ENCODE results near the gene CTSZ. TPM values are rescaled to one million over a fixed set of nuclear protein-coding genes. Genes with fewer than 3 reads are reported as not detected.

CTSZ gene
- total RNA-seq, 1 donor from 2014 or later, result 17.2 TPM

DNA sequence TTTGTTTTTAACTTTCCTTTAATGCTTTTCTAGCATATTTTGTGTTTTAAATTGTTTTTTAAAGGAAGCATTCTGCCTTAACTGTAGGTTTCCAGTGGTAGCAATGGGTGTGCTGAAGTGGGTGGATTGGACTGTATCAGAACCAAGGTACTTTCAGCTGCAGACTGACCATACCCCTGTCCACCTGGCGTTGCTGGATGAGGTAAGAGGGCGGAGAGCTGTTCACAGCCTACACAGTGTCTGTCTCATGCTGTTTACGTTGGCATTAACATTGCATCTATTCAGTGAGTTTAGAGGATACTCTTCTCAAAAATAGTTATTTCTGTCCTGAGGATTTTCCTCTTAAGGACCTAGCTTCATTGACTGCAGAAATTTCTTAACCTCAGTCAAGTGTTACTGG is 14.1 kb downstream of the CTSZ start:
- H3K4me3 Mint-ChIP-seq (ENCODE audit: unreplicated experiment), result no peak overlapping the region
- no peaks in the 10 kb centered on the region for H3K4me1 Mint-ChIP-seq (ENCODE audit: unreplicated experiment)
- H3K27ac Mint-ChIP-seq (ENCODE audit: unreplicated experiment), result no peak overlapping the region
- TF ChIP-seq, protein P1, sequence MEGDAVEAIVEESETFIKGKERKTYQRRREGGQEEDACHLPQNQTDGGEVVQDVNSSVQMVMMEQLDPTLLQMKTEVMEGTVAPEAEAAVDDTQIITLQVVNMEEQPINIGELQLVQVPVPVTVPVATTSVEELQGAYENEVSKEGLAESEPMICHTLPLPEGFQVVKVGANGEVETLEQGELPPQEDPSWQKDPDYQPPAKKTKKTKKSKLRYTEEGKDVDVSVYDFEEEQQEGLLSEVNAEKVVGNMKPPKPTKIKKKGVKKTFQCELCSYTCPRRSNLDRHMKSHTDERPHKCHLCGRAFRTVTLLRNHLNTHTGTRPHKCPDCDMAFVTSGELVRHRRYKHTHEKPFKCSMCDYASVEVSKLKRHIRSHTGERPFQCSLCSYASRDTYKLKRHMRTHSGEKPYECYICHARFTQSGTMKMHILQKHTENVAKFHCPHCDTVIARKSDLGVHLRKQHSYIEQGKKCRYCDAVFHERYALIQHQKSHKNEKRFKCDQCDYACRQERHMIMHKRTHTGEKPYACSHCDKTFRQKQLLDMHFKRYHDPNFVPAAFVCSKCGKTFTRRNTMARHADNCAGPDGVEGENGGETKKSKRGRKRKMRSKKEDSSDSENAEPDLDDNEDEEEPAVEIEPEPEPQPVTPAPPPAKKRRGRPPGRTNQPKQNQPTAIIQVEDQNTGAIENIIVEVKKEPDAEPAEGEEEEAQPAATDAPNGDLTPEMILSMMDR (IDR thresholded peaks at IDR 0.05), result no peak
- no peak for DNase-seq (ENCODE audit: extremely low spot score, unreplicated experiment)
- no peaks in the 10 kb centered on the region for H3K9me3 Mint-ChIP-seq (ENCODE audit: unreplicated experiment)
- no peaks in the 10 kb centered on the region for H3K27me3 Mint-ChIP-seq (ENCODE audit: unreplicated experiment)
- peaks cover 51% of the 10 kb centered on the region for H3K36me3 Mint-ChIP-seq (ENCODE audit: unreplicated experiment)

DNA sequence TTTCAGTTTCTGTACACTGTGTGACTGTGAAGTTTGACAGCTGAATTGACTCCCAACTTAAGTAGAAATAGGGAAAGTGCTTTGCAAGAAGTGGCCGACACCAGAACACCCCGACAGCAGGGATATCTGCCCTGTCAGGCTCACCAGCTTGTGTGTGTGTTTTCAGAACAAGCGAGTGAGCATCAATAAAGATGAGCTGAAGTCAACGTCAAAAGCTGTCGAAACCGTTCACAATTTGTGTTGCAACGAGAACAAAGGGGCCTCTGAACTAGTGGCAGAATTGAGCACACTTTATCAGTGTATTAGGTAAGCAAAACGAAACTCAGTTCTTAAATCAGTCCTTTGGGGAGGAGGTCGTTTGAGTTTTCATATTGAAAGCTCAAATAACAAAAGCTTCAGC is 15.3 kb downstream of the CTSZ start:
- Mint-ChIP-seq H3K27me3 (ENCODE audit: unreplicated experiment) (no peaks in the 10 kb centered on the region), H3K4me1 (ENCODE audit: unreplicated experiment) (no peaks in the 10 kb centered on the region), H3K27ac (ENCODE audit: unreplicated experiment) (no peak overlapping the region), H3K4me3 (ENCODE audit: unreplicated experiment) (no peak overlapping the region), H3K36me3 (ENCODE audit: unreplicated experiment) (peaks cover 62% of the 10 kb centered on the region), H3K9me3 (ENCODE audit: unreplicated experiment) (no peaks in the 10 kb centered on the region)
- TF ChIP-seq, protein P1 (IDR thresholded peaks at IDR 0.05), result no peak
- no peak for DNase-seq (ENCODE audit: extremely low spot score, unreplicated experiment)

DNA sequence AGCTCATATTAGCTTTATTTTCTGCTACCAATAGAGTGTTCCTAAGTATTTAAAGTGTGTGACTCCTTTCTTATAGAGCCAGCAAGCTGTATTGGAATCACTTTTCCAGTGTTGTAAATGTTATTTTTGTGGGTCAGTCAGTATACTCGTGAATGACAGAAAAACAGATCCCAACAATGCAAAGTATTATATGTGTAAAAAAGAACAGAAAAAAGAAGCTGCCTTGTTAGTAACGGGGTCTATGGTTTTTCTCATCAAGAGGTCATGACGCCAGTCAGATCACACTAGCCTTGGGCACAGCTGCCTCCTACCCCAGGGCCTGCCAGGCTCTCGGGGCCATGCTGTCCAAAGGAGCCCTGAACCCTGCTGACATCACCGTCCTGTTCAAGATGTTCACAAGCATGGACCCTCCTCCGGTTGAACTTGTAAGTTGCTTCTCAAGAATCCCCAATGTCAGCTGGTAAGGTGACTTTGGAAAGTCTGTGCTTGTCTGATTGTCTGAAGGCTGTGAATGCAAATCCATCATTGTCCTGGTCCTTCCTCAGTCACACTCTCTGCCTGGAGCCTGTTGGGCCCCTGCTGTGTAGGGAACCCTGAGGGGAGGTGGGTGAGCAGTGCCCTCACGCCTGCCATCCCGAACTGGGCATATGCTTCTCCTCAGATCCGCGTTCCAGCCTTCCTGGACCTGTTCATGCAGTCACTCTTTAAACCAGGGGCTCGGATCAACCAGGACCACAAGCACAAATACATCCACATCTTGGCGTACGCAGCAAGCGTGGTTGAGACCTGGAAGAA is 16.2 kb downstream of the CTSZ start:
- no peak for DNase-seq (ENCODE audit: extremely low spot score, unreplicated experiment)
- Mint-ChIP-seq H3K27me3 (ENCODE audit: unreplicated experiment) (no peaks in the 10 kb centered on the region), H3K4me1 (ENCODE audit: unreplicated experiment) (no peaks in the 10 kb centered on the region), H3K36me3 (ENCODE audit: unreplicated experiment) (peaks cover 66% of the 10 kb centered on the region), H3K4me3 (ENCODE audit: unreplicated experiment) (no peak overlapping the region), H3K9me3 (ENCODE audit: unreplicated experiment) (no peaks in the 10 kb centered on the region), H3K27ac (ENCODE audit: unreplicated experiment) (no peak overlapping the region)
- TF ChIP-seq, protein P1 (IDR thresholded peaks at IDR 0.05), result no peak

DNA sequence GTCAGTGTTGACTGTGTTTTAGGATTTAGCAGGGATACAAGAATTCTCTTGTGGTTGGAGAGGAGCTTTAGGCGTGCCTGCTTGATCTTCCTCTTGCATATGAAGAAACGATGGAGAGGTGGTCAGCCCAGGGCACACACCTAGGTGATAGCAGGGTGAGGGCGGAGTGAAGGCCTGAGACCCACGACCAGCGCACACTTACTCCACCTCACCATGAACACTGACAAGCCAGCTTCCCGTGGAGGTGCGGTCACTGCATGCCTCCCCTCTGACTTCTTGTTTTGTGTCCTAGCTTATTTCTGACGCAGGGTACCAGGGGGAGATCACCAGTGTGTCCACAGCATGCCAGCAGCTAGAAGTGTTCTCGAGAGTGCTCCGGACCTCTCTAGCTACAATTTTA is 17.9 kb downstream of the CTSZ start:
- no peak for DNase-seq (ENCODE audit: extremely low spot score, unreplicated experiment)
- H3K4me3 Mint-ChIP-seq (ENCODE audit: unreplicated experiment), result no peak overlapping the region
- H3K27me3 Mint-ChIP-seq (ENCODE audit: unreplicated experiment), result no peaks in the 10 kb centered on the region
- peaks cover 55% of the 10 kb centered on the region for H3K36me3 Mint-ChIP-seq (ENCODE audit: unreplicated experiment)
- H3K9me3 Mint-ChIP-seq (ENCODE audit: unreplicated experiment), result no peaks in the 10 kb centered on the region
- TF ChIP-seq, protein P1 (IDR thresholded peaks at IDR 0.05), result no peak
- no peak overlapping the region for H3K27ac Mint-ChIP-seq (ENCODE audit: unreplicated experiment)
- peaks cover 4% of the 10 kb centered on the region for H3K4me1 Mint-ChIP-seq (ENCODE audit: unreplicated experiment)

DNA sequence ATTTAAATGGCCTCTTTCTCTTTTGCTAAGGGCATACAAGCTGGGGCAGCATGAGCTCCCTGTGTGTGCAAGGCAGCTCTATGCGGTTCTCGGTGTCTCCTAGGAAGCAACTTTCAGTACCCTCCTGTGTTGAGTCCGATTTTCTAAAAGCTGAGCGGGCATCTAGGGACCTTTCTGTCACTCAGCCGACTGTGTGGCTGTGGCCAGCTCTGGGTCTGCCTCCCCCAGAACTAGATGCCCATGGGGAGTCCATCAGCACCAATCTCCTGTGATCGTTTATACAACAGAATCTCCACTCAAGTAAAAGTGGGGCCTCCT is 18.5 kb downstream of the CTSZ start:
- Mint-ChIP-seq H3K4me3 (ENCODE audit: unreplicated experiment) (no peak overlapping the region), H3K36me3 (ENCODE audit: unreplicated experiment) (peaks cover 51% of the 10 kb centered on the region), H3K9me3 (ENCODE audit: unreplicated experiment) (no peaks in the 10 kb centered on the region), H3K27ac (ENCODE audit: unreplicated experiment) (no peak overlapping the region), H3K4me1 (ENCODE audit: unreplicated experiment) (peaks cover 11% of the 10 kb centered on the region), H3K27me3 (ENCODE audit: unreplicated experiment) (no peaks in the 10 kb centered on the region)
- TF ChIP-seq, protein P1 (IDR thresholded peaks at IDR 0.05), result no peak
- DNase-seq (ENCODE audit: extremely low spot score, unreplicated experiment), result no peak
